GM18907 (cell line): ENCODE measurements around the gene FGG.

Experiments used
- ATAC-seq: cut with Tn5 transposase; IDR thresholded peaks from one replicate; pipeline ENCODE4 v1.9.1; 2021; ENCODE audit warnings: mild to moderate bottlenecking, moderate library complexity; ENCODE audit not compliant: unreplicated experiment

FGG gene

DNA sequence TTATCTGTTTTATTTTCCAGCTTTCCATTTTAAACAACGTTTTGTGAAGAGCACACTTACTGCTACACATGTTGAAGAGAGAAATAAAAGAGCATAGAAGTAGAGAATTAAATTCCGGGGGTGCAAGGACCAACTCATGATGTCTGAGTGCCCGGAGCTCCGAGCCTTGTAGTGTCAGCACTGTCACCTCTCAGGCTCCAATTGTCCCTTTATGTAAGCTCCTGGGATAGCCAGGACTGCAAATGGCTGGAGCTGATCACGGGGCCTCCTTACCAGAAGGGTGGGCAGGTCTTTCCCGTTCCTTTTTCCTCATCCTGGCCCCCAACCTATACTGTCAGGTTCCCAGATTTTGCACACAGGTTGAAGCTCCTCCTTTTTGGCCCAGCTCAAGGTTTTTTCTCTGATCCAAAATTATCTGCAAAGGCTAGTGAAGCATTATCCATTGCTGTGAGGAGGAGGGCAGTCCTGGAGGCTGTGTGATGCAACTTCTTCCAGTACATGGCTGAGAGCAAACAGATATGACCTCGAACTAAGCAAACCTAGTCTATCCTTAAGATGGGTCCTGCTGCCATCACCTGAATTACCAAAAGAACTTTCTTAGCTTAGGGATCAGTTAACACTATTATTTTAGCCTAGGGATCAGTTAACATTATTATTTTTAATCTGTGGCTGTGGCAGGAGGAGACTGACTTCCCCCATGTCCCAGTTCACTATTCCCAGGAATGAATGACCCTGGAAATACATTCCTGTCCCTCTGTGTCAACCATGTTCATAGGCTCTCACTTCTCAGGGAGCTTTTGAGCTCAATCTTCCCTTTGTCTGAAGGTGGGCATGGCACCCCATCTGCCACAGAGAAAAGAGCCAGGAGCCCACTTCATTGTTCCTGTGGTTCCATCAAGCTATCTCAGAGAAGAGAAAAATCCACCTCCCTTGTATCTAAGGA lies at the start of gene FGG:
TSS of gene FGG (minus strand) at position 185 of the 943 bp plus-strand sequence. CDS start at position 138, 47 bp downstream.
- ATAC-seq, result no peak

DNA sequence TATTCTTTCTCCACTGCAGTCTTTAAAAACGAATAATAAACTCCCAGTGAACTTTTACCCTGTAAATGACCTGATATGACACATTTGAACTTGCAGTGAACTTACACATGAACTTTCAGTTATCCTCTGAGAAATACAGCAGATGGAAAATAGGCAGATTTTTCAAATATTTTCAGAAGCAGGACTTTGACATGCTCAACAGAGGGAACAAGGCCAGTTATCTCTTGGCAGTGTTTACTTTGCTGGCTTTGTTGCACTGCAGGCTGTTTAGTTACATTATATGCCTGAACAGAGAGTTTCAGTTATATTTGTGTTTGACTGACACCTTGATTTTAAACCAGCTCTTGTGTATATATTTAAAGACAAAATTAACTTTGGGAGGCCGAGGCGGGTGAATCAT lies 47.6 kb upstream of the FGG start:
- ATAC-seq, result no peak

DNA sequence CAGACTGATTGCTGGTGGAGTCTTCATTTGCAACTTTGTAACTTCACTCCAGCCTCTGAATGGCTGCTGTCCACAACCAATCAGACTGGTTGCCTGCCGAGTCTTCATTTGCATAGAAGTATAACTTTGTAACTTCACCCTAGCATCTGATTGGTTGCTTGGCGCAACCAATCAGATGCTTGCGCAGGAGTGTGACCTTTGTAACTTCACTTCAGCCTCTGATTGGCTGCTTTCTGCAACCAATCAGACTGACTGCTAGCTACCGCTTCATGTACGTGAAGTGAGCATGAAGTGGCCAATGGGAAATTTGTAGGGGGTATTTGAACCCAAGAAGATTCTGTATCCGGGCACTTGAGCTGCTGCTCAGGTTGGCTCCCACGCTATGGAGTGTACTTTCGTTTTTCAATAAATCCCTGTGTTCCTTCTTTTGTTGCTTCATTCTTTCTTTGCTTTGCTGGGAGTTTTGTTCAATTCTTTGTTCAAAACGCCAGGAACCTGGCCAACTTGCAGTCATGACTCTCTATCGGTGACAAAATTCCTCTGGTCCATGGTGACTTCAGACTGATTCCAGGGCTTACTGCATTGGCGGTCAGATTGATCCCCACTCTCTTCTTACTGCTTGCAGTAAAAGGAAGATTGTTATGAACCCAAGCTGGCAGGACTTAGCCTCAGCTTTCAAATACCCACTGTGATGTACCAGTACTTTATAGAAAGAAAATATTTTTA lies 46.4 kb upstream of the FGG start:
- ATAC-seq, result no peak

DNA sequence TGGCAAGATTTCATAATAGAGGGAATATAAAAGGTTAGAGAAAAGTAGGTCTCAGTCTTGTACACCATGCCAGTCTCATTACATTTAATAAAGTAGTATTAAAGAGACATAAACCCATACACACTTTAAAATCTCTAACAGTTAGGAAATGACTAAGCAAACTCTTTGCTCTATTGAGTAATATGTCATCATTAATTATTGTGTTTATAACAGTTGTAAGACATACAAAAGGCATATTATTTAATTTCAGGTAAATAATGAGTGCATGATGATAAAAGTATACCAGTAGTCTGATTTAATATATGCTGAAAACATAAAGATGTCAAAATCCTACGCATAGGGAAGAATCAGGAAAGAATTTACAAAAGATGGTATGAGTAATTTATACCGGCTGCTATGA lies 31.0 kb upstream of the FGG start:
- no peak for ATAC-seq

DNA sequence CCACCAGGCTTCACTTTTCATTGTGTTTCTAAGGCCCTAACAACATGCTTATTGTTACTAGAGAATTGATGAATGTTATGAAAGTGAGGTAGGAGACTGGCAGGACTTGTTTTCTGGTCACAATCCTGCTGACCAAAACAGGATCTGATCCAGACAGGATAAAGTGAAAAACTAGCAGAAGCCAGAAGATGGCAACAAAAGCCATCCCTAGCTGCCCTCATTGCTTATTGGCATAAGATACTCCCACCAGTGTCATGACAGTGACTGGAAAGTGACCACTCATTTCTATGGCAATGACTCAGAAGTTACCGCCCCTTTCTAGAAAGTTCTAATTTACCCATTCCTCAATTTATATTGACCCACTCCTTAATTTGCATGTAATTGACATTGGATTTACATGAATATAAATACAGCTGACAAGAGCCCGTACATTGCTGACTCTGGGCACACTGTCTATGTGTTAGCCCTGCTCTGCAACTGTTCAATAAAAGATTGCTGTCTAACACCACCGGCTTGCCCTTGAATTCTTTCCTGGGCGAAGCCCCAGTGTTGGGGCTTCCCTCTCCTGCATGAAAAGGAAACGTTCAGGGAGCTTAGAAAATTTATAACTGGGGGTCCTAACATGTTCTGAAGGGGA lies 30.0 kb upstream of the FGG start:
- no peak for ATAC-seq

DNA sequence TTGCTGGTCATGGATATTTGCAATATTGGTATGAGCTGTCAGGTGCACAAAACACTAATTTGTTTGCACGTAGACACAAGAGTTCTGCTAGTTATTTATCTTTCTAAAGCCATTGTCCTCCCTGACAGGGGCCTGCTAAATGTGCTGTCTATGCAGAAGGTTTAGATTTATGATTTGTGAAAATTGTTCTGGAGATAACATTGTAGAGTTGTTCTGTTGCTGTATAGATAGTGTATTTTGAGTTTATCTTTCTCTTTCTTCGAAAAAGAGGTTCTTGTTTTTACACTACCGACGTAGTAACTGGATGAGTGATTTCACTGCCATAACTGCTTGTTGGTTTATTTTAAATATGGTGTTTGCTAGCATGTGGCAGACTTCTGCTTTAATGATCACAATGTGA lies 28.5 kb upstream of the FGG start:
- ATAC-seq, result no peak

DNA sequence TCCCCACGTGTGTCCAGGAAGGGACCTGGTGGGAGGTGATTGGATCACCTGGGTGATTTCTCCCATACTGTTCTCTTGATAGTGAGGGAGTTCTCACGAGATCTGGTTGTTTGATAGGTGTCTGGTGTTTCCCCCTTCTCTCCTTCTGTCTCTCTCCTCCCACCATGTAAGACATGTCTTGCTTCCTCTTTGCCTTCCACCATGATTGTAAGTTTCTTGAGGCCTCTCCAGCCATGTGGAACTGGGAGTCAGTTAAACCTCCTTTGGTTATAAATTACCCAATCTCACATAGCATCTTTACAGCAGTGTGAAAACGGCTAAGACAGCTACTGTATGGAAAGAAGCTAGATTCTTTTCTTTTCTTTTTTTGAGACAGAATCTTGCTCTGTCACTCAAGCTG lies 21.6 kb upstream of the FGG start:
- peak; percentile 49 for ATAC-seq

DNA sequence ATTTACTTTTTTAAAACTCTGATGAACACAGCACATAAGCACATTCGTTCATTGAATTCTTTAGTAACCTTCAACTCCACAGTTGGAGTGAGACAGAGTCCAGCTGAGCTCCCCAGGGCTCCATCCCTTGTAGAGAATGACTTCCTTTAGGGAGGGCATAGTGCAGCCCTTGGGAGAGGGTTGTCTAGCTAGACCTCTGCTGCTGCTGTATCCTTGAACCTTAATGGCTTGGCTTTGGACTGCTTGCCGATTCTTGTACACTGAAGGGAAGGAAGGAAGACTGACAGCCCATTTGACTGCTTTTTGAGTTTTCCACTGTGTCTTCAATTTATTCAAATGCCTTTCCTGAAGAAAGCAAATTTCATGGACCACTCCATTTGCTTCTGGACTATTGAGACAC lies 19.4 kb upstream of the FGG start:
- no peak for ATAC-seq

DNA sequence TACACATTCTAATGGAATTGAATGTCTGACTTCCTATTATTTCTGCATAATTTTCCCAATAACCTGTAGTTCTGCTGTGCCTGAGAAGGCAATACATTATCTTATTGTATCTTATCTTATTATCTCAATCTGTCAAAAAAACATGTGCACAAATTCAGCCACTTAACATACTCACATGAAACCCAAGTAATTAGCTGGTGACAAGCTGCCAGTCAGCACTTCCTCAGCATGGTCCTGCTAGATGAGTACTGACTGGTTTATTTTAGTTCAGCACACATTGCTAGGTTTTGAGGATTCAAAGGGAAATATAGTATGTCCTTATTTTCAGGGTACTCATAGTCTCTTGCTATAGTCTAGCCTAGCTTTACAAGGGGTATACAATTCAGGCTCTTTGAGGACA lies 17.9 kb upstream of the FGG start:
- ATAC-seq, result no peak

DNA sequence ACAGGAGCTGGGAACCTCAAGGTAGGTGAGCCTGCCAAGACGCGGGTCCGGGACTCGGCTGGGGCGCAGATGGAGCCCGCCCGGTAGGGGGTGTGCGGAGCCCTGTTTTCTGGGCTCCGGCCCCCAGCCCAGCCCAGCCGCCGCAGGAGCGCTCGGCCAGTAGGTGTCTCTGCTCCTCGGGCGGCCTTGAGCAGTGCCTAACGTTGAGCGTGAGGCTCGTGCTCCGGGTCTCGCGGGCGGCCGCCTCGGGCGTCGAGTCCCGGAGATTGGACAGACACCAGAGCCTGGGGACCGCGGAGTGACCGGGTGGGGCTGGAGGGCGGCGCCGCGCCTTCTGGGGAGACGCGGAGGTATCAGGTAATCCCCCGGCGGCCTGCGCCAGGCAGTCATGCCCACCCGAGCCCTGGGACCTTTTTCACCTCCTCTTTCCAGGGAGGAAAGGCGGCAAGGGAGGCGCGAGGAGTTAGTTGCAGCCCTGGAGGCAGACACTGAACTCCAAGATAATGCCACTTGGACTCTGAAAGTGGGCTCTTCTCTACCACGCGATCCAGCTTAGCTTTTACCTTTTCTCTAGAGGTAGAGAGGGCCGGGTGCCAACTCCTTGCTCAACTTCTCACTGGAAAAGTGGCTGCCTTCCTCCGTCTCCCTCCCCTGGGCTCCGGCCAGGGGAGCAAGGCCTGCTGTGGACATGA lies 14.5 kb upstream of the FGG start:
- ATAC-seq, result peak; percentile 98

DNA sequence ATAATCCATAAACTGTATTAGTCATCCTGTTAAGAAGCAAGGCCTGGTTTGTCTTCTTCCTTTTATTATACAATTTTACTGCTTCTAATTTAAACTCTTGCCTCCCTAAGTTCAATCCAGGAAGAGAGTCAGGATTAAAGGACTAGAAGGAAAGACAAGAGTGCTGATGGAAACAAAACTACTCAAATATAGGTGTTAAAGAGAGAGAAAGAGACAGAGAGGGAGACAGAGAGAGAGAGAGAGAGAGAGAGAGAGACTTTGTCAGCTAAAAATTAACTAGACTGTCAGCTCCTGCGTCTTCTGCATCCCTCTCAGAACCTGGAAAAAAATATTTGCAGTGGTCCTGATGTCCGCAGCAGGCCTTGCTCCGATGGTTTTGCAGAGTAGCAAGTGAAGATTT lies 13.5 kb upstream of the FGG start:
- no peak for ATAC-seq

DNA sequence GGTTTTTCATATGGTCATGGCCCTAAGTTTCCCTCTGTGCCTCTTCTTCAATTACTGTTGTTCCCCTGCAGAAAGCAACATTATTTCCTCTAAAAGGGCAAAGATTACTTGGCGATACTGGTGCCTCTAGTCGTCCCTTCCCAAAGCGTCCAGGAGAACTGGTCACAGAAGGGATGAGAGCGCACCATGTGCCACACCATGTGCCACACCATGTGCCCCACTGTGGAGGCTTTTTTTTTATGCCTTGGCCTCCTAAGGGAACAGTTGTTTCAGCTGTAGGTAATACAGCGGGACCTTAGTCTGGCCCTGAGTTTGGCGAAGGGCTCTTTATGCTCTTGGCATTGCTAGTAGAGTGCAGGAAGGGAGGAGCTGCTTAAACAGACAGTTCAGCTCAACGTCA lies 11.5 kb upstream of the FGG start:
- ATAC-seq, result no peak

DNA sequence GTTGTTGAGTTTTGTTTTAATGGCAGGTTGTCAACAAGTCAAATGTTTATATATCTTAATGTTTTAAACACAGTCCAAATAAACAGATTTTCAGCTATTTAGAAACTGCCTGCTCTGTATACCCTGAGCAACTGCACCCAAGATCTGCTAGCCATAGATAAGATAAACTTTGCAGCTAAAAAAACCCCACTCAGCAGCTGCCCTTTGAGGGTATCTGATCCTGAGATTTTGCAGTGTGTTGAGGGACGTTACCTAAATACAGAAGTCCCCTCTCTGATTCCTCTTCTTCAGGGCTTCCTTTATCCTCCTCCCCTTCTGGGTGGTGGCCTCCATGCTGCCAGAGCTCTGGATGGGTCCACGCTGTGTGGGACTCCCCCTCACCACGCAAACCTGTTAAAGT lies 11.0 kb upstream of the FGG start:
- no peak for ATAC-seq

DNA sequence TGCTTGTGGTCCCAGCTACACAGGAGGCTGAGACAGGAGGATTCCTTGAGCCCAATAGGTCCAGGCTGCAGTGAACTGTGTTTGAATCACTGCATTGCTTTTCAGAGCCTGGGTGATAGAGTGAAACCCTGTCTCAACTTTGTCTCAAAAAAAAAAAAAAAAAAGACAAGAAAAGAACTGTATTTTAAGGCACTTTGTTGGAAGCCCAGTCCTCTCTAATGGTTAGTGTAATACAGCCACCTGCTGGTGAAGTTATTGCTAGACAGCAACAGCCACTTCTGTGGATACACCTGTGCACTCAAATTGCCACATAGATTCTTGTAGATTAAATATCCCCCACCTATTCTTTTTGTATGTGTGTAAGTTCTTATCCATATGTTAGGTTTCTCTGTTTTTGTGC lies 10.1 kb upstream of the FGG start:
- peak; percentile 53 for ATAC-seq

DNA sequence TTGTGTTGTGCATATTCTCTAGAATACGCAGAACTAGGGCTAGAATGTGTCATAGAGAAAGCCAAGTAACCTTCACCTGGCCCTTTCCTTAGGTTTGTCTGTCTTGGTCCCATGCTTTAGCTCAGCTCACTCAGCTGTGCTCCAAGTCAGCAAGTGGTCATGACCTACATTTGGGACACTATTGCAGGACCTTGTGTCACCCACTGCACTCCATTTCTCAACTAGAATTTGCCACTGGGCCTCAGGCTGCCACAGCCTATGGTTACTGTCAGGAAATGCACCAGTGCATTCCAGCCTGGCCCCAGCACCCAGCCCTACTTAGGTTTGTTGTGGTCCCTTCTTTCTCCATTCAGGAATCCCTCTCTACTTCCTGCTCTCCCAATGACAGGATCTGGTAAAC lies 7.7 kb upstream of the FGG start:
- ATAC-seq, result no peak

DNA sequence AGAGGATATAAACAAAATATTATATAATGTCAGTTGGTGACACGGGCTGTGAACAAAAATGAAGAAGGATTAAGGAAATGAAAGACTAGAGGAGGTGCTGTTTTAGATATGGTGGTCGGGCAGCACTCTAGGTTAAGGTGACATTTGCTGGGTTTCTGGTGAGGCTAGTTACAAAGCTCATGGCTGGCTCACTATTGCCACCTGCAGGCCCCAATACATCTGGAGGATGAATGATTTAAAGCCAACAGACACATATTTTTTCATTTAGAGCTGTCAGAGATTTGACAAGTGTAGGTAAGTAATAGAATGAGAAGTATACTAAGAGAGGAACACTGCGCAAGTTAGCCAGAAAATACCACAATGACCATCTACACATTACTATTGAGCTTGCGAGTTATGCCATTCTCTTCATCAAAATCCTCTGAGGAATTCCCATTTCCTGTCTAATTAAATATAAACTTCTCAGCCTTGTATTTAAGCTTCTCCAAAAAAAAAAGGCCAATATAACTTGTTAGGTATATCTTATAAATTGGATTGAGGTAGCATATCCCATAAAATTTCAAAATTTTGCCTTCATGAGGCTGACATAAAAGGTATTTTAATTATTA lies 6.4 kb upstream of the FGG start:
- ATAC-seq, result peak; percentile 78

DNA sequence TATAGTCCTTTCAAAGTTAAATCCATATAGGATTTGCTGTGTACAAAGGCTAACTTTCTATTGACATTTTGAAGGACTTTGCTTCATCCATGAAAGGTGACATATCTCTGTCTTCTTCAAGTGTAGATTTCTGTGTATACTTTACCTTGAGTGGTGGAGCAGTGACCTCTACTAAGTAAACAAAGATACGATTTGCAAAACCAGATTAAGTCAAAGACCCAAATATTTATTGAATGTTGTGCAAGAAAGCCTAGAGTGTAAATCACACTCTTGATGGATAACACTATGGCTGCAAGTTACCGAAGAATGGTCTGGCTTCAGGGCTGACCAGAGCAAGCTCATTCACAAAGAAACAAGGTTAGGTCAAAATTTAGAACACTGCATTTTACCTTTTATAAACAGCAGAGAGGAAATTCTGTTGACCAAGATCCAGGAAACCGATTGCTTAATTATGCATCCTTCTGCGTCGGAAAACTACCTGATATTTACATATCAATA lies 5.4 kb upstream of the FGG start:
- ATAC-seq, result no peak

DNA sequence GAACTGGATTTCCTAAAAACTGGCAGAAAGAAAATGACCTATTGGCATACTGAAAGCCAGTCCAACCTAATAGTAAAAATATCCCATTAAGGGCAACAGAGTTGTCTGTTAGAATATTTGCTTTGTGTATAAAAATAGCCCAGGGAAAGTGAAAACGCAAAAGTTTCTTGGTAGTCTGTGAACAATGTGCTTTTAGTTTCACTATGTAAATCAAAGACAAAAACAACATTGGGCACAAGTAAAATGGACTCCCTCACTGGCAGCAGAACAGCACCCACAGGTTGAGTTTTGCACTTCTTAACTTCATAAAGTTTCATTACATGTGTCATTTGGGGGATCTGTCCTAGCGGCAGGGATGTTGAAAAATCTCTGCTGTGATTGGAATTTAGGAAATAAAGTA lies 4.3 kb upstream of the FGG start:
- ATAC-seq, result peak; percentile 92

DNA sequence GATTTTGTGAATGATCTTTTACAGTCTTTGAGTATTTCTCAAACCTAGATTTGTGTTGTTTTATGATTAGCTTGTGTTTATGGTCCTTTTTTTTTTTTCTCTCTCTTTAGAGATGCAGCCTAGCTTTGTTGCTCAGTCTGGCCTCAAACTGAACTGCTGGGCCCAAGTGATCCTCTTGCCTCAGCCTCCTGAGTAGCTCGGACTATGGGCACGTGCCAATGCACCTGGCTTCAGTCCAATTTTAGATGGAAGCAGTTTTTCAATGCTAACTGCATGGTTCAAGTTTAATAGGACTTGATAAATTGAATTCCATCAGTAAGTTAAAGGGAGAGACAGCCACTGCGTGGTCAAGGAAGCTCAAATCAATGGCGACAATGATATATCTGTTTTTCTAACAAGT lies 3.8 kb upstream of the FGG start:
- ATAC-seq, result peak; percentile 4

DNA sequence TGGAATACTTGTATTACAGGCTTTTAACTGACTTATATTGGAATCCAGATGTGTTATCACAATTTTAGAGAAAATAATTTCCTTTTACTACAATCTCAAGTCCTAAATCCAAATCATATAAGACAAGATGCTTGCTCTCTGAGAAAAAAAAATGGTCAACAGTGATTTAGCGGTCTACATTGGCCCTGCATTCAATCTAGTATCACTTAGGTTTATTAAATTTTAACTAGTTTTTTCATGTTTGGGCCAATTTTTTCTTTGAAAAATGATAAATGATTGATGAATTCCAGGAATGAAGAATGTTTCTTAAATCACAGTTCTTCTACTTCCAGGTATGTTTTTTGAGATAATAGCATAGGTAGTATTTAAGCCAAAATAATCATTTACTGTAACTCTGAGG lies 2.8 kb upstream of the FGG start:
- ATAC-seq, result no peak

DNA sequence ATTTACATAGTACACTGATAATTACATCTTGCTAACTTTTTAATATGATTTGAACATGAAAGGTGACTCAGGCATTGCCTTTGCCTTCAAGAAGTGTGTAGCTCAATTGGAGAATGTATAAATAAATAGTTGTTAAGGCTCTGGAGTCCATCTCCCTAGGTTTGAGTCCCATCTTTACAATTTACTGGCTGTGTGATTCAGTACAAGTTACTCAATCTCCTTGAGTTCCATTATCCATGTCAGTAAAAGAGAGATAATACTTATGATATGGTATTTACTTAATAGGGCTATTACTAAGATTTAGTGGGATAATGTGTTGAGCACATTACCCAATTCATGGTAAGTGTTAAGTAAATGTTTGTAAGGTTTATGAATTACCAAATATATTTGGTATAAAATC lies 1.9 kb upstream of the FGG start:
- no peak for ATAC-seq
